ENCODE measurements around the gene HNRNPH1. TPM values are rescaled to one million over a fixed set of nuclear protein-coding genes. Genes with fewer than 3 reads are reported as not detected.

Gene HNRNPH1
- total and polyA plus RNA-seq, 2 of the 8 experiments (the other 6 are each of a cell fraction or from before 2014, with no cell fraction given), result 170 to 735 TPM

DNA sequence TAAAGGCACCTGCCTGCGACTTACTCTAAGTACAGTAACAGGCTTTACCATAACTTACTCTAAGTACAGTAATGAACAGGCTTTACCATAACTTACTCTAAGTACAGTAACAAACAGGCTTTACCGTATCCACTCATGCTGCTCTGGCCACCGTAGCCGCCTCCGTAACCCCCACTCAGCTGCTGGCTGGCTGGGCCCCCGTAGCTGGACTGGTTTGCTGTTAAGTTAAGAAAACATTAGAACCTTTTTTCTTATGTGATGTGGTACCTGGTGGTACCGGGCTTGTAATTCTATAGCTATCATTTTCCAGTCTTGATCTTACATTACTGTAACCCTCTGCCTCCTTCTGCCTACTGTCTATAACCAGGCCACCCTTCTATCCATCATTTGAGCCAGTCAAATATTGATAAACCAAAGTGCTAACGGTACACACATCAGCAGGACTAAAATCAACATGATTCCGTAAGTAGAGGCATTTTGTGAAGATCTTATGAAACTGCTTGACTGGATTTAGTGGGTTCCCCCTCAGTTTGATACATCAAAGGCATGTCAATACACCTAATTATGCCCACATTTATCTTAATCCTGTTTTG, 7.4 kb downstream of the HNRNPH1 start:
- Histone ChIP-seq H3K23ac (ENCODE audit: insufficient read length) (no peak overlapping the region), H3K14ac (ENCODE audit: insufficient read length) (no peak overlapping the region), H3K4me3 (ENCODE audit: extremely low read depth in 1 of 4, insufficient read depth in 2 of 4, low read depth in 3 of 4, low read length in 4 of 4) (no peak overlapping the region), H2AK5ac (ENCODE audit: low read depth, low read length) (no peak overlapping the region), H3K4ac (replicated peaks; ENCODE audit: insufficient read length, low read depth, low read length) (no peak overlapping the region), H3K4me1 (replicated peaks in 1 of 4; ENCODE audit: control insufficient read depth in 3 of 4, insufficient read depth in 4 of 4, low read length in 3 of 4) (peaks cover 0 to 9% (median 2%) of the 10 kb centered on the region in 4 experiments; a peak in 3 of 7 replicates), H2BK12ac (ENCODE audit: low read depth, low read length) (no peak overlapping the region), H2AFZ (ENCODE audit: low read length) (no peak overlapping the region), H3K36me3 (ENCODE audit: control insufficient read depth in 2 of 4, insufficient read depth in 4 of 4, low read length in 3 of 4) (peaks cover 50 to 97% (median 88%) of the 10 kb centered on the region in 4 experiments), H3K79me1 (ENCODE audit: low read depth, low read length) (peaks cover 2% of the 10 kb centered on the region; the same call in 1 of the 2 replicates), H3K9ac (replicated peaks in 1 of 4; ENCODE audit: extremely low read depth in 1 of 4, low read depth in 3 of 4, low read length in 3 of 4) (no peak overlapping the region), H2BK5ac (ENCODE audit: low read depth, low read length) (no peak overlapping the region), H2BK120ac (replicated peaks; ENCODE audit: low read depth, low read length) (no peak overlapping the region), H4K8ac (ENCODE audit: extremely low read depth, insufficient read depth, low read length) (no peak overlapping the region; the same call in 1 of the 2 replicates), H3K9me3 (ENCODE audit: insufficient read depth in 2 of 2, low read depth in 1 of 2, low read length in 1 of 2) (no peaks in the 10 kb centered on the region), H4K91ac (replicated peaks; ENCODE audit: insufficient read length, low read length) (no peak overlapping the region), H3K79me2 (ENCODE audit: control insufficient read depth in 1 of 2, insufficient read depth in 2 of 2, low read length in 2 of 2) (peaks cover 3 to 36% of the 10 kb centered on the region in 2 experiments), H3K27me3 (replicated peaks in 1 of 4; ENCODE audit: control insufficient read depth in 3 of 4, extremely low read depth in 1 of 4, insufficient read depth in 3 of 4, low read length in 3 of 4) (no peaks in the 10 kb centered on the region), H3K56ac (replicated peaks; ENCODE audit: insufficient read length, low read depth, low read length) (no peak overlapping the region), H2BK15ac (ENCODE audit: low read length) (no peak overlapping the region), H2BK20ac (ENCODE audit: low read length) (no peak overlapping the region), H3K23me2 (ENCODE audit: low read depth, low read length) (peaks cover 3% of the 10 kb centered on the region; the same call in 1 of the 2 replicates), H3K18ac (ENCODE audit: extremely low read depth, low read length) (no peak overlapping the region), H3K4me2 (ENCODE audit: insufficient read depth in 1 of 2, low read depth in 2 of 2, low read length in 2 of 2) (no peak overlapping the region), H3K27ac (ENCODE audit: low read depth, low read length) (no peak overlapping the region), H4K20me1 (replicated peaks in 1 of 2; ENCODE audit: control insufficient read depth in 1 of 2, insufficient read depth in 2 of 2, low read length in 2 of 2) (peaks cover 37 to 48% of the 10 kb centered on the region in 2 experiments), H4K5ac (ENCODE audit: insufficient read length, low read depth, low read length) (no peak overlapping the region)
- ChIA-PET POLR2A (ENCODE audit: partially characterized antibody) (interaction anchor here (0.6 to 20.5 kb wide), 8 partner anchors 23 to 62 kb away, joined by 3 to 351 read pairs (median 4); no protein-coding TSS in a partner anchor), CTCF (ENCODE audit: partially characterized antibody) (interaction anchor here (0.9 to 5.5 kb wide), 2 partner anchors 9 to 53 kb away, joined by 3 to 56 read pairs; no protein-coding TSS in a partner anchor)
- 97% methylated on average over 9 of the region's 9 CpGs; no CpG with 5 or more reads in 1 of the 2 experiments for WGBS, 2 experiments (ENCODE audit: extremely low coverage in 1 of 2, insufficient coverage in 1 of 2, insufficient read length in 1 of 2, insufficient replicate concordance in 2 of 2, low coverage in 1 of 2, low lambda C conversion rate in 2 of 2, missing lambda C conversion rate in 1 of 2)
- DNase-seq (ENCODE audit: low read depth in 1 of 2, low spot score in 2 of 2) (no peak), FAIRE-seq (no peak)
- TF ChIP-seq CHD2 (IDR thresholded peaks at IDR 0.05; ENCODE audit: low read length), result no peak
- TF ChIP-seq POLR2A (IDR thresholded peaks at IDR 0.05; ENCODE audit: control extremely low read depth in 1 of 2, low read depth in 2 of 2, low read length in 2 of 2), result peak in 1 of 2 experiments; percentile 45; a peak in 2 of 3 replicates

Measured in H1 (cell line).